Stimulated activated CD8-positive, alpha-beta memory T cell treated with anti-CD3 and anti-CD28 coated beads, Interleukin-12 subunit alpha, Interleukin-12 subunit beta, amount 100 ng/mL, for 24 hours (primary cell): ENCODE data around the gene SNX5.

ENCODE experiments used
- DNase-seq: peaks from one replicate; pipeline ENCODE4 v3.0.0-alpha.2; 2020; ENCODE audit errors: extremely low read depth

Gene SNX5

GRCh38 chr20:17916433-17916891, 52.1 kb downstream of the SNX5 start:
- DNase-seq = no peak

DNA sequence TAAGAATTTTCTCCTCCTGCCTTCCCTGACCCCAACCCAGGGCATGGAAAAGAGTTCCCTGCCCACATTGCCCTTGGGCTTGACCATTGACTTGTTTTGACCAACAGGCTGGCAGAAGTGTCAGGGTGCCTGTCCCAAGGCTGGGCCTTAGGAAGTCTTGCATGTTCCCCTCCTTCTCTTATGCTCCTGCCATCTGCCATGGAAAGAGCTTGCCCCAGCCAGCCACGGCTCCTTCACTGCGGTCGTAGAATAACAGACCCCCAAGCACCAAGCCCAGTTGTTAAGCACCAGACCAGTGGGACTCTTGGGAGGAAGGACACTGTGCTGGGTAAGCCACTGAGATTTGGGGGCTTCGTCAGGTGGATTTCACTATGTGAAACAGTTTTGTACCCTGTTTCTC, 53.6 kb downstream of the SNX5 start:
- DNase-seq = no peak

- no peak for DNase-seq
Measured at GRCh38 chr20:17912916-17913315, 55.7 kb downstream of the SNX5 start.

- DNase-seq = no peak
Measured at GRCh38 chr20:17911927-17912326, 56.7 kb downstream of the SNX5 start.

DNA sequence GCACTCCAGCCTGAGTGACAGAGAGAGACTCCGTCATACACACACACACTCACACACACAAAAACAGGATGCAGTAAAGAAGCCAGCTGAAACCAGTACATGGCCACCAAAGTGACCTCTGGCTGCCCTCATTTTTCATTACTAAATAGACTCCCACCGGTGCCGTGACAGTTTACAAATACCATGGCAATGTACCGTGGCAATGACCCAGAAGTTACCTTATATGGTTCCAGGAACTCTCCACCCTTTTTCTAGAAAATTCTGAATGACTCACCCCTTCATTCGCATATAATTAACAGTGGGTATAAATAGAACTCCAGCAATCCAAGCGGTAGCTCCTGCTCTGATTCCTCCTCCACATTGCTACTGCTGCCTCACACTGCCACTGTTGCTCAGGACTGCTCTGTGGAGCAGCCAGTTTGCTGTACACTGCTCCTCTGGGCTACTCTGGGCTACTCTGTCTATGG, 57.7 kb downstream of the SNX5 start:
- DNase-seq = no peak

- no peak for DNase-seq
Measured at GRCh38 chr20:17909869-17910321, 58.7 kb downstream of the SNX5 start.

DNA sequence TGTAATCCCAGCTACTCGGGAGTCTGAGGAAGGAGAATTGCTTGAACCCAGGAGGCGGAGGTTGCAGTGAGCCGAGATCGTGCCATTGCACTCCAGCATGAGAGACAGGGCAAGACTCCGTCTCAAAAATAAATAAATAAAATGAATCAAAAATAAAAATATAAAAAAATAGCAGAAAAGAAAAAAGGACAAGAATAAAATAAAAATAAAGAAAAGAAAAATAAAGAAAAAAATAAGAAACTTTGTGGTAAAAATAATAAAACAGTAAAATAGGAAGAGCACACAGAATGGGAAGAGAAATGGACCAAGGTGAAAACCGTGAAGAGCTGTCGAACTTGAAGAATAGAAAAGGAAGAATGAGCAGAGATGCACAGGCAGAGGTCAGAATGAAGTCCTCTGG, 63.0 kb downstream of the SNX5 start:
- no peak for DNase-seq

DNA sequence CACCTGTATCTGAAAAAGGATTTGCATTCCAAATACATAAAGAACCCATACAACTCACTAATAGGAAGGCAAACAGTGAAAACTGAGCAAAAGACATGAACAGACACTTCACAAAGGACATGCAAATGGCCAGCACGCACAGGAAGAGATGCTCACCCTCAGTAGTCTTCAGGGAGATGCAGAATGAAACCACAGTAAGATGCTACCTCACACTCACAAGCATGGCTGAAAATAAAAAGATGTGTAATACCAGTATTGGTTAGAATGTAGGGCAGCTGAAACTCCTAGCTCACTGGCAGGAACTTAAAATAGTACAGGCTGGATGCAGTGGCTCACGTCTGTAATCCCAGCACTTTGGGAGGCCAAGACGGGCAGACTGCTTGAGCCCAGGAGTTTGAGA, 64.6 kb downstream of the SNX5 start:
- no peak for DNase-seq

DNA sequence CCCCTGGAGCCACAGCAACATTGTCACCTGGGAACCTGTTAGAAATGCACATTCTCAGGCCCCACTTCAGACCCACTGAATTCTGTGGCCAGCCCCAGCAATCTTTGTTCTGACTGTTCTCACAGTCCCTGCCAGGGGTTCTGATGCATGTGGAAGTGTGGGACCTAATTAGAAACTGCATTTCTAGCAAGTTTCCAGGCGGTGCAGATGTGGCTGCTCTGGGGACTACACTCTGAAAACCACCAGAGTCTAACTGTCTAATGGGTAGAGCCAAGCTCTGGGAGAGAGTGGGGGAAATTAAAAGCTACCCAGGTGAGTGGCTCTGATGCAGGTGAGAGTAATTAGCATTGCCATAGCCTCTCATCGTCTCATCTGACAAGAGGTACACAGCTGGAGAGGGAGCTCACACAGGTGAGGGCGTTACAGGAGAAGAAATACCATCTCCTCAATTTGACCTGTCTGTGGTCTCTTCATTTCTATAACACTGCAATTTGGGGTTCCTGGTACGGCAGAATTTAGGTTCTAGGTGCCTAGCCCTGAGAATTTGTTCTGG, 66.0 kb downstream of the SNX5 start:
- DNase-seq = no peak

DNA sequence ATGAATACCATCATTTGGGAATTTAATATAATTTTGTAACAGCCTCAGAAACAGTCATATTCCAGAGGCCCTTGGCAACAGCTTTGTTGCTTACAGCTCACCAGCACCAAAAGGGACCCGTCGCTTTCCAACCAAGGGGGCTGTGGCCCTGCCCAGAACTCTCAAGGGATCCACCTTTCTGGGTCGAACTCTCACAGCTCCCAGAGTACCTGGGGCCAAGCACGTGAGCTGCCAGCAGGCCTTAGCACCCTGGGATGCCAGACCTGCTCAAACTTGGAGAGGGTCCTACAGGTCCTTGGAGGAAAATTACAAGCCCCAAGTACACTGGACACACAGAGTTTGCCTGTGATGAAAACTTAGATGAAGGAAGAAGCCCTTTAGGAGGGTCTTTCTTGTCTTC, 66.6 kb downstream of the SNX5 start:
- DNase-seq = no peak

DNA sequence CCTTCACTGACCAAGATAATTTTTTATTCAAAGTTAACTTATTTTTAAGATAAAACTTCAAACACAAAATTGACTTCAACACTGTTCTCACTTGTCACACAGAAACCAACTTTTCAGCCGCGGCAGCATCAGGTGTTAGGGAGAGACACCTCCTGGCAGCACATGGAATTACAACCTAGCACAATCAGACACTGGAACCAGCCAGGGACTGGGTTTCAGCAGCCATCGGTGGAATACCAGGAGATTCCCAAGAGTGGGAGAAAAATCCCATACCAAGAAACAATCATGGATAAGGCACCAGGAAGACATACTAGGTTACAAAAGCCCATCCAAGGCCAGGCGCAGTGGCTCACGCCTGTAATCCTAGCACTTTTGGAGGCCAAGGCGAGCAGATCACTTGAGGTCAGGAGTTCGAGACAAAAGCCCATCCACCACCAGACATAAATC, 70.0 kb downstream of the SNX5 start:
- peak; percentile 16 for DNase-seq

GRCh38 chr20:17897566-17898307, 70.9 kb downstream of the SNX5 start:
- DNase-seq = no peak

- DNase-seq = no peak
Measured at GRCh38 chr20:17896771-17897369, 71.7 kb downstream of the SNX5 start.

GRCh38 chr20:17896193-17896723, 72.3 kb downstream of the SNX5 start:
- DNase-seq = no peak

DNA sequence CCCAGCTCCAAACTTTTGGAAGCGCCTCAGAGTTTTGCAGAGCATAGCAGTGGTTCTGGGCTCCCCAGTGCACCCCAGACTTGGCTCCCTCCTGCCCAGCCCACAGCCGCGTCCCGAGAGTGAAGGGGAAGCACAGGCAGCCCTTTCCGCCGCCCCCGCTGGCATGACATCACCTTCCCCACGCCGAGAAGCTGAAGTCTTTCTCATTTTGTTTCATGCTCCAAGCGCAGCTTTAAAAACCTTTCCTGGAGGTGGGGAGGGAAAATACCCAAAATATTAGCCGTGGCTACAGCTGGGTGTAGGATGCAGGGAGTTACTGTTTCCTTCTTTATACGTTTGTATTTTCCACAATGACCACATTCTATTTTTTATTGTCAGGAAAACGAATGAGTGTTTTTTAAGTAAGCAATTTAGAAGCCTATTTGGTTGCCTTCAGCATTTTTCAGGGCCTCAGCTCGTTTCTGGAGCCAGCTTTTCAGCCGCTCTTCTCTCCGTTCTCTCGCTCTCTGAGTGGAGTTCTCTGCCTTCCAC, 72.9 kb downstream of the SNX5 start:
- peak; percentile 26 for DNase-seq

GRCh38 chr20:17893445-17893844, 75.1 kb downstream of the SNX5 start:
- DNase-seq = no peak

- no peak for DNase-seq
Measured at GRCh38 chr20:17892189-17892938, 76.2 kb downstream of the SNX5 start.
